Measurements from ENCODE around the gene TCL1A.

Gene TCL1A

GRCh38 chr14:95703805-95704204 lies 10.1 kb downstream of the TCL1A start:
- no peak for DNase-seq

- no peak for DNase-seq
These were observed 10.6 kb downstream of the TCL1A start for GRCh38 chr14:95703341-95703740.

- no peak for DNase-seq
These were observed 12.1 kb downstream of the TCL1A start for GRCh38 chr14:95701846-95702221.

GRCh38 chr14:95700221-95700976 lies 13.5 kb downstream of the TCL1A start:
- DNase-seq, result no peak

GRCh38 chr14:95699412-95699811 lies 14.5 kb downstream of the TCL1A start:
- no peak for DNase-seq

- no peak for DNase-seq
These were observed 15.6 kb downstream of the TCL1A start for GRCh38 chr14:95698287-95698686.

GRCh38 chr14:95697764-95698163 lies 16.2 kb downstream of the TCL1A start:
- no peak for DNase-seq

GRCh38 chr14:95696741-95697140 lies 17.2 kb downstream of the TCL1A start:
- no peak for DNase-seq

GRCh38 chr14:95695913-95696312 lies 18.0 kb downstream of the TCL1A start:
- DNase-seq, result no peak

- DNase-seq, result no peak
These were observed 18.9 kb downstream of the TCL1A start for GRCh38 chr14:95695051-95695450.

- DNase-seq, result no peak
These were observed 21.8 kb downstream of the TCL1A start for GRCh38 chr14:95692109-95692508.

GRCh38 chr14:95691591-95691990 lies 22.3 kb downstream of the TCL1A start:
- no peak for DNase-seq

- DNase-seq, result no peak
These were observed 23.1 kb downstream of the TCL1A start for GRCh38 chr14:95690815-95691214.

- no peak for DNase-seq
These were observed 24.5 kb downstream of the TCL1A start for GRCh38 chr14:95689441-95689840.

GRCh38 chr14:95686935-95687334 lies 27.0 kb downstream of the TCL1A start:
- peak; percentile 24 for DNase-seq

GRCh38 chr14:95685978-95686922 lies 27.7 kb downstream of the TCL1A start, which contains the start of gene TCL1B:
Gene TCL1B (plus strand): TSS chr14:95686426. CDS start chr14:95686468, 42 bp downstream.
- no peak for DNase-seq

- no peak for DNase-seq
These were observed 30.1 kb downstream of the TCL1A start for GRCh38 chr14:95683793-95684192.

- peak; percentile 49 for DNase-seq
These were observed 32.8 kb downstream of the TCL1A start for GRCh38 chr14:95681153-95681552.

- peak; percentile 85 for DNase-seq
These were observed 33.8 kb downstream of the TCL1A start for GRCh38 chr14:95679998-95680735.

GRCh38 chr14:95679148-95679815 lies 34.6 kb downstream of the TCL1A start:
- DNase-seq, result peak; percentile 46

GRCh38 chr14:95677179-95677835 lies 36.6 kb downstream of the TCL1A start:
- no peak for DNase-seq

- no peak for DNase-seq
These were observed 38.4 kb downstream of the TCL1A start for GRCh38 chr14:95675486-95675885.

Data from NCI-H2107 (cell line).